ENCODE results near the gene RNASE8.

GRCh38 chr14:21057803-21058675, at the start of gene RNASE8:
- TF ChIP-seq FOXA1 (IDR thresholded peaks at IDR 0.05) (no peak), SP1 (IDR thresholded peaks at IDR 0.05) (no peak), ARNT (IDR thresholded peaks at IDR 0.05) (no peak), FOXK2 (IDR thresholded peaks at IDR 0.05) (no peak), SUZ12 (IDR thresholded peaks at IDR 0.05) (no peak), CTBP1 (IDR thresholded peaks at IDR 0.05; ENCODE audit: borderline replicate concordance) (no peak), LEF1 (IDR thresholded peaks at IDR 0.05; ENCODE audit: borderline replicate concordance) (no peak), ELF4 (IDR thresholded peaks at IDR 0.05) (no peak), HDGF (IDR thresholded peaks at IDR 0.05; ENCODE audit: borderline replicate concordance) (no peak), FOXM1 (IDR thresholded peaks at IDR 0.05; ENCODE audit: borderline replicate concordance) (no peak), BHLHE40 (IDR thresholded peaks at IDR 0.05; ENCODE audit: borderline replicate concordance) (no peak), ZNF384 (IDR thresholded peaks at IDR 0.05) (no peak)
